Stimulated activated CD8-positive, alpha-beta memory T cell treated with anti-CD3 and anti-CD28 coated beads, Interleukin-2, amount 100 ng/mL, for 48 hours (primary cell): ENCODE measurements around the gene TBC1D16.

Source experiments
- DNase-seq, 2 donors: peaks; one replicate each; pipeline ENCODE4 v3.0.0-alpha.2; 2020; ENCODE audit warnings: low read depth in 2 of 2

The TBC1D16 gene

DNA sequence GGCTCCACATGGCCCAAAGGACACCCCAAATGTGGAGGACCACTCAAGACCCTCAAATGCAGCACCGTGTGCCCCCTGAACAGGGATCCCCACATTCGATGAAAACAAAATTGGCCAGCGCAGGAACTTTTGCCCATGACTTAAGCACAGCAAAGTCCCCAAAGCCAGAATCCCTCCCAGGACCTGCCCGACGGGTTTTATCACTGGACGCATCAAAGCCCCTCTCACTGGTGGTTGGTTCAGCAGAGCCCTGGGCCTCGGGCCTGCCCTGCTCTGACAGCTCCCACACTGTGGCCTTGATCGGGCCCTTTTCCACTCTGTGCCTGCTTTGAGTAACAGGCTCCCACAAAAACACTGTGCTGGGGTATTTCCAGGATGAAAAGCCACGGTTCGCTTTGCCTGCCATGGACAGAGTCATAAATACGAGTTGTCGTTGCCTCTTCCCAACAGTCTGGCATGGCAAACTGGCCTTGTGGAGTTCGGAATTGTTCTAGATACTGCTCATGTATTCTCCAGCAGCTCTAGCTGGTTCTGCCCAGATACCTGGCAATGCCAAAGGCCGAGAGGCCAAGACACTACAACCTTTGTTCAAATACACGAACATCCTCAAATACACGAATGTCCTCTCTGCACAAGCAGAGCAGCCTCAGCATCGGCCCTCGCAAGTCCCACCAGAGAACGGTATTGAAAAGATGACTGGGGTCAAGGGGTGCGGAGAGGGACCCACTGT is 46.4 kb downstream of the TBC1D16 start:
- no peak for DNase-seq

DNA sequence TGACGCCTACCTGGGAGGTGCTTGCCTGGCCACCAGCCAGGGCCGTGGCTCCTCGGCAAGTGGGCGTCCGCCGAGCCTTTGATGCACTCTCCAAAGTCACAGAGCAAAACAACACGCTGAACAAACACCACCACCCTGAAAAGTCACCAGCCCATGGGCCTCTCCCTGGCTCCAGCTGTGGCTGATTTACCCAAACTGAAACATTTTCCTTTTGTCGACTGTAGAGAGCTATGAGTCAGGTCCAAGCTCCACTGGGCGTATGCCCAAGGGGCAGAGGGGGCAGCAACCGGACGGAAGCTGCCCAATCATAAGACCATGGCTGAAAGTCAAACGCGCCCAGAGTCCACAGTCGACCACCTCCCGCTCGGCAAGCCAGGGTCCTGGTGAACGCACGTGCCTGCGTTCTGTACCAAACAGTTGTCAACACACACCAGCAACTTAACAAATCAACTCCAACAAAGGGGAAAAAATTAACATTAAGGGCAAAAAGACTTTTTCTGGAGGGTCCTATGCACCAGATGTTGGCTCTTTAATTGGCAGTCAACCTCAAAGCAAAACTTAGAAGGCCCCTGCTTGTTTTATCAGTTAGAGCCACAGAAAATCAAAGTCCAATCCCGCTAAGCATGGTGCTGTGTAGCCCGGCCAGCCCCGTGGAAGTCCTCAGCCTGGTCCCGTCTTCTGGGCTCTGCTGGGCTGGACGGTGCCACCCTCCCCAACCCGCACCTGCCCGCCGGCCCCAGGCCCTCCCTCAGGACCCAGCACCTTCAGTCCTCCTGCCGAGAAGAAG is 47.3 kb downstream of the TBC1D16 start:
- DNase-seq, result no peak

DNA sequence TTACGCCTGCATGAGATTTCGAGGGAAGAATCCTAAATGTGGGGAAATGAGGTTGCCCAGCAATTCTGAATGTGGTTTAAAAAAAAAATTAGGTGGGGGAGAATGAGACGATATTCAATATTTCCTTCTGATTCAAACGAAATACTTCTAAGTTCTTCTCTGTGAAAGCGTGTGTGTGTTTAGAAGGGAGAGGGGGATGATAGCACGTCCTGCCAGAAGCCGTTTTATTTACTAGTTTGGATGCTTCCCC is 47.8 kb downstream of the TBC1D16 start:
- DNase-seq, result no peak

DNA sequence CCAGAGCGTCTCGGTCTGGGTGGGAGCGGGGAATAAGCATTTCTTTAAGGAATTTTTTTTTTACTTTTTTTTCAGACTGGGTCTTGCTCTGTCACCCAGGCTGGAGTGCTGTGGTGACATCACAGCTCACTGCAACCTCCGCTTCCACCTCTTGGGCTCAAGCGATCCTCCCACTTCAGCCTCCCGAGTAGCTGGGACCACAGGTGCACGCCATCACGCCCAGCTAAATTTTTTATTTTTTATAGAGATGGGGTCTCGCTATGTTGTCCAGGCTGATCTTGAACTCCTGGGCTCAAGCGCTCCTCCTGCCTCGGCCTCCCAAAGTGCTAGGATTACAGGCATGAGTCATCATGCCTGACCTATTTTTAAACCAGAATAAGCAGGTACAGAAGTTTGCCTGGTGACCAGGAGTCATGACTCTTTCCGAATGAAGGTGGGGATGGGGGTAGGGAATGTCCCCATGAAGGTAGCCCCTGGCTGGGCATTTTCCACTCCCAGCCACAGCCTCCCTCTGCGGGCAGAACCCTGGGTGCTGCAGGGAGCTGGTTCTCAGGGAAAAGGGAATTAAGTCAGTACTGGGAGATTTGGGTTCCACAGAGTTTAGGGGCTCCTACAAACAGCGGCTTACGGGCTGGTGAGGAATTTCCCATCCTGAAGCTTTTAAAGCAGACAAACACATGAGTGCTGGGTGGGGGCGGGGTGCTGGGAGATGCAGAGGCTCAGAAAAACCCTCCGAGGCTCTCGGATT is 48.3 kb downstream of the TBC1D16 start:
- DNase-seq, result no peak

DNA sequence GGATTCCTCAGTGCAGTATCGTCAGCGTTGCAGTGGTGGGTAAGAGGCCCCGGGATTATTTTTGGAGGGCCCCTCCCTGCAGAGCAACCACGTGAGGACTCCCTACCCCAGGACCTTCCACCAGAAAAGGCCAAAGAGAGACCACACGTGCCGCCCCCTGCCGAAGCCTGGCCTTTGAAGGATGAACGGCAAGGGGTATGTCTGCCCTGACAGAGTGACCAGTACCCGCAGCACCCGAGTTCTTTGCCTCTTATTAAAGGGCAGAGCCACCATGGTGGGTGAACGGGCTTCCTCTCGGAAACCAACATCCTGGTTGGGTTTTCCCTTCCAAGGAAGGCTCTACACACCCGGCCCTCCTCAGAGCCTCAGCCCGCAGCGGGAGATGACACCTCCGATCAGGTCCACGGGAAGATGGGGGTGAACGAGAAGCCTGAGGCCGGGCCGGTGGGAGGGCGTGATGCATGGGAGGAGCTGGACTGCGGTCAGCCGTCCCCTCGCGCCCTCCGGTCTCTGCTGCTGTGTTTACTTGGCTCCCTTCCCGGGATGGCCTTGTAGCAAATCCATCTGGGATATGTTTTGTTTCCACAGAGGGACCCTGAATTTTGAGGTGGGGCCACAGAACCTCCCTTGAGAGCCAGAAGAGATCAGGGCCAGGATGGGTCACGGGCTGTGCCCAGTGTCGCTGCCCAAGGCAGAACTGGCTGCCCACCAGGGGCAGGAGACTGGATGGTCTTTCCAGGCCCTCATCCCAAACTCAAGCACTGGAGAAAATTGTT is 49.1 kb downstream of the TBC1D16 start:
- DNase-seq, result no peak

DNA sequence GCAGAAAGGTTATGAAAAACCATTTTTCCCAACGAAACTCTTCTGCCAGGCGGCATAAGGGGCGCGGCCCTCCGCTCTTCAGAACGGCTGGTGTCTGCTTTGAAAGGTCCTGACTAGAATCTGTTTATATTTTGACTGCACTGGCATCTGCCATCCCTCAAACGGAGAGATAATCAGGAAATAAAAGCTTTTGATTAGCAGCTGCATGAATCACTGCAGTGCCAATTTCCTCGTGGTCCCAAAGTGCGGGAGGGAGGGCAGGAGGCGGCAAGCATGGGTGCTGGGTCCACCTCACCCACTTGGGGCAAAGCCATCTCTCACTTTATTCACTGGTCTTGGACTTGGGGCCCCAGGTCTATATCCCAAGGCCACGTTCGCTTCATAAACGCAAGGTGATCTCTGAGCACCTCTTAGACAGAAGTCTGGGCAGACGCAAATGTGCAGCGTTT is 49.7 kb downstream of the TBC1D16 start:
- DNase-seq, result no peak

DNA sequence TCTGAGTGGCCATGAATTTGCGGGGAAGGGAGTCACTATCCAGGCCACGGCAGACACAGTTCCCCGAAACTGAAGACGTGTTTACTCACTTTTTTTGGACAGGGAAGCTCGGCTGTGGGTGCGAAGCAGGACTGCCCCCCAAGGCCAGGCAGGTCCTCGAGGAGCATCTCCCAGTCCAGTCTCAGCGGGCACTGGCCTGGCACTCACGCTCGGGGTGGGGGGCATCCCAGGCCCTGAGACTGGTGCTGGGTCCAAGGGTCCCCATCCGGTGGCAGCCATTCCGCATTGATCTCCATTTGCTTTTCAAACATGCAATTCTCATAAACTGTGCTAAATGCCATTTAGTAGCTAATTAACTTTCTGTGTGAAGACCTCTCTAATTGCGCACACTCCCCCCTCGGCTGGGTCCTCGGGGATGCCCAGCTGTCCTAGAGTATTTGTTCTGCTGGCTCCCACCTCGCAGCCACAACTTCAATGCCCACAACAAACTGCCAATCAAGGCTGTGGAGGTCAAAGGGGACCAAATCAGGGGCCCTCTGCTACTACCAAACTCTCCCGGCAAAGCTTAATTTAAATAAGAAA is 50.2 kb downstream of the TBC1D16 start:
- no peak for DNase-seq

DNA sequence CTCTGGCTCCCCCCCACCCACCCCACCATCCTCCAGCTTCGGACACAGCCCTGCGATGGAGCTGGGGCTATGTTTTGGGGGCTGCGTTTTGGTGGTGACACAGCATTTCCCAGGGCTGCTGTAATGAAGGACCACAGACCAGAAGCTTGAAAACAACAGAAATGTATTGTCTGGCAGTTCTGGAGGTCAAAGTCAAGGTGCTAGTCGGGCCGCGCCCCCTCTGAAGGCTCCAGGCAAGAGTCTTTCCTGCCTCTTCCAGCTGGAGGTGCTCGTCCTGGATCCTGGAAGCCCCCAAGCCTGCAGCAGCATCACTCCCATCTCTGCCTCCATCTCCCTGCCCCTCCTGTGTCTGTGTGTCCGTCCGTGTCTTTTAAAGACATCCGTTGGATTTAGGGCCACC is 50.8 kb downstream of the TBC1D16 start:
- DNase-seq, result no peak

DNA sequence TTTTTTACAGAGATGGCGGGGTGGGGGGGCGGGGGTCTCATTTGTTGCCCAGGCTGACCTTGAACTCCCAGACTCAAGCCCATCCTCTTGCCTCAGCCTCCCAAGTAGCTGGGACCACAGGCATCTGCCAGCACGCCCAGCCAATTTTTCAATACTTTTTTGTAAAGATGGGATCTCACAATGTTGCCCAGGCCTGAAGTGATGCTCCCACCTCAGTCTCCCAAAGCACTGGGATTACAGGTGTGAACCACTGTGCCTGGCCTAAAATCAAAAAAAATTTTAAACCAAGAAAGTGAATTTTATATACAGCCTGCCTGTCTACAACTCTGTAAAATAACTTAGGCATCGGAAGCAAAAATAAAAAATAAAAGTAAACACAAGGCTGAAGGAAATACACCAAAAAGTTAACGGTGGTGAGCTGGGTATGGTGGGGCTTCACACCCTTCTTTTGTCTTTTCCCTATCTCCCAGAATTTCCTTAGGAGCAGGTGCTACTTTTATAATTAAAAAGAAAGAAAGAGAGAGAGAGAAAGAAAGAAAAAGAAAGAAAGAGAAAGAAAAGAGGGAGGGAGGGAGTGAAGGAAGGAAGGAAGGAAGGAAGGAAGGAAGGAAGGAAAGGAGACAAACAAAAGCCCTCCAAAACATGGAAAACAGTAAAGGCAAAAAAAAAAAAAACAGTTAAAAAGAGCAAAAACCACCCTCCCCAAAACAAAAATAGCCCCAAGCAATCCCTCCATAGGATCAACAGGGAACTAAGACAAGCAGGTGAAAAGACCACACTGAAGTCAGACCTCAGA is 51.4 kb downstream of the TBC1D16 start:
- no peak for DNase-seq

DNA sequence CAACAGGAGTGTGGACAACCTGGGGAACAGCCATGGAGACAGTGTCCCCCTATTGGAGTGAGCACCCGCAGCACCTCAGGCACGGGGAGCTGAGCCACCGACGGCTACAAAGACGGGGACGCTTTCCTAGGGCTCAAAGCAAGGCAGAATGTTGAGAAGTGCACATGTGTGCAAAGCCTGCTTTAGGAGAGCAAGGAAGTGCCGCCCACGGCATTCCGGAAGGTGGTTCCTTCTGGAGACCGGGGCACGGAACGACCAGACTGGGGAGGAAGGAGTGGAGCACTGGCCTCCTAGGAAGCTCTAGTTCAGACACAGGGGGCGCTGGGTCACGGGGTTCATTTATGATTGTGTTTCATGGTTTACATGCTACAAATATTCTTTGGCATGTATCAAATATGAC is 52.2 kb downstream of the TBC1D16 start:
- DNase-seq, result no peak

DNA sequence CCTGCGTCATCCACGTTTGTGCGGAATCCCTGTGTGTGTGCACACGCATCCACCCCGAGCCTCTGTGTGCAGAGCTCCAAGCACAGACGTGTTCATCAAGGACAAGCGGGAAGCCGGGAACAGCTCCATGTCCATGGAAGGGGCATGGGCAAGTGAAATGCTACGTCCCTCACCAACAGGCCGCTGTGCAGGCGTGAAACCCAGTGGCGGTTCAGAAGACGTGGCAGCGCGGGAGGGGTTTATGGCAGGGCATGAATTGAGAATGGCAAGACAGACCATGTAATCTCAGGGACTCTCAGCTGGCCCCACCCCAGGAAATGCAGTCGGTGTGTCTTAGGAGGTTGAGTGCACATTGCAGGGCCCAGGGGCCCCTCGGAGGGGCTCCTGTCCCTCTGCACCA is 52.7 kb downstream of the TBC1D16 start:
- no peak for DNase-seq

DNA sequence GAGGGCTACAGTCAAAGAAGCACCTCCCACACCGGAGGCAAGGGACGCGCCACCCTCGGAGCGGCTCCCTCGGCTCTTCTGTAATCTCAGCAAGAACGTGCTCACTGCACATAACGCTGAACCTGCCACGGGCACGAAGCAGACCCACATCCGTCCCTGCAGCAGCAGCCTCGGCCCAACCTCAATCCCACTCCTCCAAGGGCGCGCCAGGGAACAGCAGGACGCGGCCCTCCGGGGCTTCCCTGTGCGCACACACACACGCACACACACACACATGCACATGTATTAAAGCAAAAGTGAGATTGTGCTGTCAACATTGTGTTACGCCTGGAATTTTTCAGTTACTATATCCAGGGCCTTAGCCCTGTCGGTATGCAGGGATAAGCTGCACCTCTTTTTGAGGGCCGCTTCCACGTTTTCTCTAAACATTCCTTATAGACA is 54.0 kb downstream of the TBC1D16 start:
- no peak for DNase-seq

DNA sequence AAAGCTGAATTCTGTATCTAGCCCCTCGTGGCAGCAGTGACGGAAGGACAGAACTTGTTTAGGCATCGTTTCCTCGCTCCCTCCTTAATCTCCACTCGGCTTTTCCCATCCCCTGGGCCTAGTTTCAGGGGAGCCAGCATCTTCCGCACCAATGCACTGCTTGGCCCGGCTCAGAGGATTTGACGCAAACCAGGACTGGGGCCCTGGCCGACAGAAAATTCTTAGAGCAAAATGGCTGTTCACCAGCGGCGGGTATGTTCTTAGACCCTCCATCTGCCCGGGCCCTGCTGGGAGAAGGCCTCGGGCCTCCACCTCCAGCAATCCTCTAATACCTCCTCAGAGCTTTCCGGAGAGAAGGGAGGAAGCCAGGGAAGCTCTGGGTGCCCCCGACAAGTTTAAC is 54.6 kb downstream of the TBC1D16 start:
- no peak for DNase-seq

DNA sequence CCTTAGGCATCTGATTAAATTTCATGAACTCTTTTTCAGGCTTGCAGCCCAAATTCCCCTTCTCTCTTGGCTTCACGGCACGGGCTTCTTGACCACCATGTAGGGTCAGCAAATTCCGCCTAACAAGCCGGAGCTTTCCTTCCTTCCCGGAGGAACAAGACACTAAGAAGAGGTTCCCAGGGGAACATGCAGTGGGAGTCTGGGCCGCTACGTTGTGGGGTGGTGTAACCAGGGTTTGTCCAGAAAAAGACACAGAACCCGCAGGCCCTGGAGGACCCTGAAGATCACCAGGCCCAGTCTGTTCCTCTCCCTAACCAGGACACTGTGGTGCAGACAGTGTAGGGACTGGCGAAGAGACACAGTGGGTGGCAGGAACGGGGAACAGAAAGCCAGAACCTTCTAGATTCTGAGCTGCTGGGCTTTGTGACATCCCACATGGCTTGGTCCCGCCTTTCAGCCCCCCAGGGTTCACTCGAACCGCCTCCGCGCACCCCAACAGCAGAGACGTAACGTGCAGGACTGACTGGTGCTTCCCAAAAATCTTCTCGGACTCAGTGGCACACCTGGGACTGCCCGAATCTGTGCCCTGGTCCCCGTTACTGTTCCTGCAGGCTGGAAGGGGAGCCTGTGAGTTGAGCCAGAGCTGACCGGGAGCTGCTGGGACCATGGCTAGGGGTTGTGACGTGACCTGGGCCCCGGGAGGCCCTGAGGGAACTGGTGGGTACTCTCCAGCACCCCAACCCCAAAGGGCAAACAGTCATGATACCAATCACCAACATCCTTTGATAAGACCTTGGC is 55.2 kb downstream of the TBC1D16 start:
- no peak for DNase-seq

DNA sequence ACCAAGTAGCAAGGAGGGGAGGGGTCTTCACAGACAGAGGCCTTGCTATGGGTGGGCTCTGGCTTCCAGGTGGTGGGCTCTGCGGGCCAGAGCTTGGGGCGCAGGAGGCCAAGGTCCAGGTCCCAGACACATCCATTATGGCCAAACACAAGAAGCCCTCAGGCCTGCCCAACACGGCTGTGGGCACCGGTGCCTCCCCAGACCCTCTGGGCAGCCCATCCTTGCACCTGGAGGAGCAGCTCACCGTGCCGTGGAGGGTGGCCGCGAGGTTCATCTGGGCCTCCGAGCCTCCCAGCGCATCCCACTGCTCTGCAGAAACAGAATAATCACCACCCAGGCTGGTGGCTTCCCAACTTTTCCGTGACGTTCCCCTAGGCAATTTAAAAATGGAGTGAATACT is 55.9 kb downstream of the TBC1D16 start:
- no peak for DNase-seq

DNA sequence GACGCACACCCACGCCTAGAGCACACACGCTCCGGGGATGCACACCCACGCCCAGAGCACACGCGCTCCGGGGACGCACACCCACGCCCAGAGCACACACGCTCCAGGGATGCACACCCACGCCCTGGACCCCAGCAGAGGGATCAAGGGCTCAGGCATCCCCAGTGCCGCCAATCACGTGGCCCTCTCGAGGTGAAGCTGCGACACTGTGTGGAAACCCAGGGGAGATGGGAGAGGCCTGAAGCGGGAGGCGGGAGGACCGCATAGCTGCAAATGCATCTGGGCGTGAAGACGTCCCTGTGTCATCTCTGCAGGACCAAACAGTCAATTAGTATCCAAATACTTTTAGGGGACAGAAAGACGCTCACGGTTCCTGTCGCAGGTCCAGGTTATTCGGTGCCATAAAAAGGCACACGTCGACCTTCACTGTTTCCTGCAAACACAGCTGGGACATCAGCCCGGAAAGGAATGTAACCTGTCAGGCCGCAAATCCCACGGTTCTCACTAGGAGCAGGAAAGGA is 56.4 kb downstream of the TBC1D16 start:
- DNase-seq, result no peak

DNA sequence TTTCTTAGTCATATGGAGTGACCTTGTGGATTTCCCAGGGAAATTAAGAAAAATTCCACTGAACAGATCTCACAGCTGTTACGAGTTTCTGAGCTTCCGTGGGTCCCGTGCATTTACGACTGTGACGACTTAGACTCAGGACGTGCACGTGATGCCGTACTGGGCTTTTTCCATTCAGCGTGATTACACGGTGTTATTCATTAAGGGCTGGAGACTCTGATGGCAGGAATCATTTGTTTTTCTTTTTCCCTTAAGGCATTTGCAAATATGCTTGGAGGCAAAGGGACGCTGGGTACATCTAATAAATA is 57.2 kb downstream of the TBC1D16 start:
- no peak for DNase-seq

DNA sequence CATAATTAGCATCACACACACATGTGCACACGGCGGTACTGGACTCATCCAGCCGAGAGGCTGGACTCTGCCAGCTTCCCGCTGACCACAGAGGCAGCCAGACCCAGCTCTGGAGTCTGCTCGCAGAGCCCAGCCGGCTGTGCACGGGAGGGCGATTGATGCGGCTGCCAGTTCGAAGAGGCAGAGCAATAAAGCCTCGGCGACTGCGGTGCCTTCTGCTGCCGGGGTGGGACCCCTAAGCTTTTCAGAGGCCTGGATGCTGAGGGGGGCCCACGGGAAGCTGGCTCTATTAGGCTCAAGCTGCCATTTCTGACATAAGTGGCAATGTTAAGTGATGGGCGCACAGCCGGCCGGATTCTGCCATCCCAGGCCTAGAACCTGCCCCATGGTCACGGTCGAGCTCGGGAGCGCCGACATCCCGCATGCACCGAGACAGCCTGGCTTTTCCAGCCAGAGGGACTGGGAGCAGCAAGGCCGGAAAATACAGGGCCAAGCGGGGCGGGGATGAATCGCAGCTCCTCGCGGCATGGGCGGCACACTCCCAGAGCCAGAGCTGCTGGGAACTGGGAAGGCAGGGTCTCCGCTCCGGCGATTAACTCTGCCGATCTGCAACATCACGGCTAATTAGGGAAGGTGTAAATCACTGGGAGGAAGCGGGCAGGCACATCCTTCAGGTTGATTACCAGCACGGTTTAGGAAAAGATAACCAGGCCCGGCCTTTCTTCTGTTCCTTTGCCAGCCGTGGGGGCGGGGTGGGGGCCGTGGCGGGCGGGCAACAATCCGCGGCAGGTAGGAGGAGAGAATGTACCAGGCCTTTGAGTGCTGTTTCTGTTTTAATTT is 57.7 kb downstream of the TBC1D16 start:
- no peak for DNase-seq

DNA sequence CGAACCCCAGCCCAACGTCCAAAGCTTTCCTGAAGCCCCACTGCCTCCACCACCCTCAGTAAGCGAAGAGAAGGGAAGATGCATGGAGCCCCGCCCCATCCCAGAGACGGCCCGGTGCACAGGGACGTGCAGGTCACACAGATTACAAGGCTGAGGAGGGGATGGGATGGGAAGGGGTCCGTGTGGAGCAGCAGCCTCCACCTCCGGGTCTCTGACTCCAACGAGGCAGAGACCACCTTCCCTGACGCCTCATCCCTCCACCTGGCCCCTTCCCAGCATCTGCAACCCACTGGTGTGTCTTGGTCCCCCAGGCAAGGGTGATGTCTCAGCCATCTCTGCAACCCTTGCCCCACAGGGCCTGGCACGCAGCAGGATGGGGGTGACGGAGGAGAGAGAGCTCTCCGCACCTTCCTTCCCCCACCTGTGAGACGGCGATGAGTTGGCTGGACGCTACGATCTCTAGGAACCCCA is 58.5 kb downstream of the TBC1D16 start:
- no peak for DNase-seq
